ENCODE data around the gene SARM1.
"Not testable (repeated sequence)": the region's sequence is repeated elsewhere in the genome, so short reads cannot be mapped to it uniquely, and the experiment has no call there.

Gene SARM1

GRCh38 chr17:28397275-28397674 is 25.8 kb downstream of the SARM1 start:
- no peak for DNase-seq

- no peak for DNase-seq
Observed at GRCh38 chr17:28397687-28398279, 26.3 kb downstream of the SARM1 start.

- no peak for DNase-seq
Observed at GRCh38 chr17:28398280-28398981, 26.9 kb downstream of the SARM1 start.

GRCh38 chr17:28399808-28400207 is 28.3 kb downstream of the SARM1 start:
- DNase-seq = no peak

GRCh38 chr17:28402224-28402630 is 30.7 kb downstream of the SARM1 start:
- no peak for DNase-seq

GRCh38 chr17:28402844-28403243 is 31.4 kb downstream of the SARM1 start:
- no peak for DNase-seq

GRCh38 chr17:28404007-28404406 is 32.5 kb downstream of the SARM1 start:
- DNase-seq = no peak

GRCh38 chr17:28404461-28404811 is 32.9 kb downstream of the SARM1 start:
- no peak for DNase-seq

GRCh38 chr17:28404812-28405570 is 33.5 kb downstream of the SARM1 start:
- DNase-seq = no peak

- peak; percentile 62 for DNase-seq
Observed at GRCh38 chr17:28405632-28406472, 34.4 kb downstream of the SARM1 start, which contains the start of gene SLC46A1. Gene SLC46A1 (minus strand): TSS chr17:28406212. CDS start chr17:28406114, 98 bp downstream.

- DNase-seq = no peak
Observed at GRCh38 chr17:28406473-28406814, 35.0 kb downstream of the SARM1 start.

GRCh38 chr17:28407130-28407973 is 35.9 kb downstream of the SARM1 start:
- no peak for DNase-seq

GRCh38 chr17:28407974-28408306 is 36.4 kb downstream of the SARM1 start:
- DNase-seq = no peak

GRCh38 chr17:28412099-28412498 is 40.6 kb downstream of the SARM1 start:
- DNase-seq = no peak

GRCh38 chr17:28413804-28414203 is 42.3 kb downstream of the SARM1 start:
- DNase-seq = no peak

GRCh38 chr17:28415886-28416285 is 44.4 kb downstream of the SARM1 start:
- no peak for DNase-seq

GRCh38 chr17:28416703-28417311 is 45.3 kb downstream of the SARM1 start:
- peak; percentile 52 for DNase-seq

- no peak for DNase-seq
Observed at GRCh38 chr17:28421787-28422305, 50.4 kb downstream of the SARM1 start.

- DNase-seq = no peak
Observed at GRCh38 chr17:28425206-28425605, 53.7 kb downstream of the SARM1 start.

GRCh38 chr17:28426081-28426519 is 54.6 kb downstream of the SARM1 start:
- no peak for DNase-seq

GRCh38 chr17:28427371-28427770 is 55.9 kb downstream of the SARM1 start:
- no peak for DNase-seq

GRCh38 chr17:28427982-28428381 is 56.5 kb downstream of the SARM1 start:
- not testable (repeated sequence) for DNase-seq
